Mesothelial cell of epicardium (in vitro differentiated cells): ENCODE measurements around the gene WDFY1. TPM values are rescaled to one million over a fixed set of nuclear protein-coding genes. Genes with fewer than 3 reads are reported as not detected.

Experiments
- DNase-seq, 2 experiments: peaks; one replicate each; pipeline ENCODE4 v3.0.0; 2021; ENCODE audit warnings: low spot score in 2 of 2; ENCODE audit not compliant: unreplicated experiment in 2 of 2
- H3K27ac Mint-ChIP-seq: 2 replicates; pipeline ENCODE4 v1.8.0; 2021; ENCODE audit warnings: mixed read lengths
- H3K27me3 Mint-ChIP-seq: 2 replicates; pipeline ENCODE4 v1.8.0; 2021; ENCODE audit warnings: low read depth, mixed read lengths
- H3K36me3 Mint-ChIP-seq: 2 replicates; pipeline ENCODE4 v1.8.0; 2021; ENCODE audit warnings: mixed read lengths
- H3K4me1 Mint-ChIP-seq: 2 replicates; pipeline ENCODE4 v1.8.0; 2021; ENCODE audit warnings: mixed read lengths
- H3K4me3 Mint-ChIP-seq: 2 replicates; pipeline ENCODE4 v1.8.0; 2021; ENCODE audit warnings: mild to moderate bottlenecking, moderate library complexity, mixed read lengths
- H3K9me3 Mint-ChIP-seq: 2 replicates; pipeline ENCODE4 v1.8.0; 2021; ENCODE audit warnings: mixed read lengths
- total RNA-seq: library from RNA; stranded (reverse); gene quantifications from 3 replicates; pipeline ENCODE4 v1.2.1, GENCODE V29; 2021
- TF ChIP-seq, protein P1 (sequence below): fragments of 200-600 bp; sonication (generic); IDR thresholded peaks from one replicate; pipeline ENCODE4 v1.5.0; 2021; ENCODE audit warnings: antibody characterized with exemption; ENCODE audit not compliant: unreplicated experiment

WDFY1 gene
- total RNA-seq, 1 donor from 2014 or later: 45.1 TPM

DNA sequence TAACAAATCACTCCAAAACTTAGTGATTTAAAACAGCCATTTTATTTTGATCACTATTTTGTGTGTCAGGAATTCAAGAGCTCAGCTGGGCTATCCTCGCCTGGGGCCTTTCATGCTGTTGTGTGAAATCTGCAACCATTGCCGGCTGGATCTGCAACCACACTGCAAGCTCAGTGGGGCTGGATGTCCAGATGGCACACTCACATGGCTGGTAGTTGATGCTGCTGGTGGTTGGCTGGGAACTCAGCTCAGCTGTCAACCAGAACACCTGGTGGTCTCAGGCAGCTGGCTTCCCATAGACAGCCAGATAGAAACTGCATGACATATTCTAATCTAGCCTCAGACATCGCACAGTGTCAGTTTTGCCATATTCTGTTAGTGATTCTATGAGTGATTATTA is 77.1 kb downstream of the WDFY1 start:
- Mint-ChIP-seq H3K9me3 (no peaks in the 10 kb centered on the region), H3K4me3 (no peak overlapping the region), H3K4me1 (no peaks in the 10 kb centered on the region), H3K27ac (no peak overlapping the region), H3K27me3 (no peaks in the 10 kb centered on the region), H3K36me3 (peaks cover 16% of the 10 kb centered on the region)
- DNase-seq: no peak
- TF ChIP-seq, protein P1, sequence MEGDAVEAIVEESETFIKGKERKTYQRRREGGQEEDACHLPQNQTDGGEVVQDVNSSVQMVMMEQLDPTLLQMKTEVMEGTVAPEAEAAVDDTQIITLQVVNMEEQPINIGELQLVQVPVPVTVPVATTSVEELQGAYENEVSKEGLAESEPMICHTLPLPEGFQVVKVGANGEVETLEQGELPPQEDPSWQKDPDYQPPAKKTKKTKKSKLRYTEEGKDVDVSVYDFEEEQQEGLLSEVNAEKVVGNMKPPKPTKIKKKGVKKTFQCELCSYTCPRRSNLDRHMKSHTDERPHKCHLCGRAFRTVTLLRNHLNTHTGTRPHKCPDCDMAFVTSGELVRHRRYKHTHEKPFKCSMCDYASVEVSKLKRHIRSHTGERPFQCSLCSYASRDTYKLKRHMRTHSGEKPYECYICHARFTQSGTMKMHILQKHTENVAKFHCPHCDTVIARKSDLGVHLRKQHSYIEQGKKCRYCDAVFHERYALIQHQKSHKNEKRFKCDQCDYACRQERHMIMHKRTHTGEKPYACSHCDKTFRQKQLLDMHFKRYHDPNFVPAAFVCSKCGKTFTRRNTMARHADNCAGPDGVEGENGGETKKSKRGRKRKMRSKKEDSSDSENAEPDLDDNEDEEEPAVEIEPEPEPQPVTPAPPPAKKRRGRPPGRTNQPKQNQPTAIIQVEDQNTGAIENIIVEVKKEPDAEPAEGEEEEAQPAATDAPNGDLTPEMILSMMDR: no peak

DNA sequence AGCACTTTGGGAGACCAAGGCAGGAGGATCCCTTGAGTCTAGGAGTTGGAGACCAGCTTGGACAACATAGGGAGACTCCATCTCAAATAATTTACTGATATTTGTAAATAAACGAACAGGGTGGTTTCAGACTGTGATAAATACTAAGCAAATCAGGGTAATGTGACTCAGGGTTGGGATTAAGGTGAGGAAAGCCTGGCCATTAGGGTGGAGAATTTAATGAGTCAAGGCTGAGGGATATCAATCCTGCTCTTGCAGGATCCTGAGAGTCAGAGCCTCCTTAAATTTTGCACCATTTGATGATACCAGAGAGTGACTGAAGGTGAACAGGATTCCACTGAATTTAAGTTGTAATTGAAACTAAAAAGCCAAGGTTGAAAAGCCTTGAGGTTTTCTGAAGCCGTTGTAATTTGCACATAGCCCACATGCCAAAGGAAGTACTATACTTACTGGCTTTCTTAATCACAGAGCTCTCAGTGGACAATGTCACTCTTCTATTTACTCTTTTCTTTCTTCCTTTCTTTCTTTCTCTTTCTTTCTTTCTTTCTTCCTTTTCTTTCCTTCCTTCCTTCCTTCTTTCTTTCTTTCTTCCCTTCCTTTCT is 79.1 kb downstream of the WDFY1 start:
- Mint-ChIP-seq H3K9me3 (no peaks in the 10 kb centered on the region), H3K27ac (no peak overlapping the region), H3K4me3 (no peak overlapping the region), H3K27me3 (no peaks in the 10 kb centered on the region), H3K4me1 (no peaks in the 10 kb centered on the region), H3K36me3 (peaks cover 9% of the 10 kb centered on the region)
- TF ChIP-seq, protein P1: no peak
- no peak for DNase-seq

DNA sequence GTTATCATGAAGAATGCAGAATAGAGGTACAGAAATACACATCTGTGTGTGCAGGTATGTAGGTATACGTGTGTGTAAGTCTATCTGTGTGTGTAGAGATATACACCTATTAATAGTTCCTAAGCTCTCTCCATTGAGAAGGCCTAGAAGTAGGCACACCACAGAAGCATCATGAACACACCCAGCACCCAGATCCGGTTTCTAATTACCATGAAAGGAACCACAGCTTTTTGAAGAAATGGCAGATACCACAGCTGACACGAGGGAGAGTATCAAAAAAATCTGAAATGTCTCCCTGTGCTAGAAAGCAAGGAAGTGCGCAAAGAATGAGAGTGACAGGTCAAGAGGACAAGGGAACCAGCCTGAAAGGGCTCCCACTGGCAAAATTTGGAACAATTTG is 80.0 kb downstream of the WDFY1 start:
- H3K4me1 Mint-ChIP-seq: no peaks in the 10 kb centered on the region
- H3K4me3 Mint-ChIP-seq: no peak overlapping the region
- no peak for DNase-seq
- TF ChIP-seq, protein P1: no peak
- no peaks in the 10 kb centered on the region for H3K27me3 Mint-ChIP-seq
- no peak overlapping the region for H3K27ac Mint-ChIP-seq
- peaks cover 3% of the 10 kb centered on the region for H3K36me3 Mint-ChIP-seq
- no peaks in the 10 kb centered on the region for H3K9me3 Mint-ChIP-seq

DNA sequence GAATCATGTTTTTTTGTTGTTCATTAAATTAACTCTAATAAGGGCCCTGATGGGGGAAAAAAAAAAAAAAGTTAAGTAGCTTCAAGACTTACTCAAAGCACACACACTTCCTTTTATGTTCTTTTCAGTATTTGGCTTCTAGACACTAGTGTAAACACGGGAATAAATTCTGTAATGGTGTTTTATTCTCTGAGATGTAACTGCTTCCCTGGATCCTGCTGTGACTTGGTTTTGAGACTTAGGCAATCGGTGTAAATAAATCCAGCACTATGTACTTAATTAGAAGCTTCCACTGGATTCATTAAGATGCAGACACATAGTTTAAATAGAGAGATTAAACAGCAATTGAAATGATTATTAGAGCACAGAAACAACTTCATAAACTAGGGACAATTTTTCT is 81.6 kb downstream of the WDFY1 start:
- DNase-seq: no peak
- TF ChIP-seq, protein P1: no peak
- Mint-ChIP-seq H3K9me3 (no peaks in the 10 kb centered on the region), H3K27me3 (no peaks in the 10 kb centered on the region), H3K36me3 (no peaks in the 10 kb centered on the region), H3K4me1 (no peaks in the 10 kb centered on the region), H3K27ac (no peak overlapping the region), H3K4me3 (no peak overlapping the region)

DNA sequence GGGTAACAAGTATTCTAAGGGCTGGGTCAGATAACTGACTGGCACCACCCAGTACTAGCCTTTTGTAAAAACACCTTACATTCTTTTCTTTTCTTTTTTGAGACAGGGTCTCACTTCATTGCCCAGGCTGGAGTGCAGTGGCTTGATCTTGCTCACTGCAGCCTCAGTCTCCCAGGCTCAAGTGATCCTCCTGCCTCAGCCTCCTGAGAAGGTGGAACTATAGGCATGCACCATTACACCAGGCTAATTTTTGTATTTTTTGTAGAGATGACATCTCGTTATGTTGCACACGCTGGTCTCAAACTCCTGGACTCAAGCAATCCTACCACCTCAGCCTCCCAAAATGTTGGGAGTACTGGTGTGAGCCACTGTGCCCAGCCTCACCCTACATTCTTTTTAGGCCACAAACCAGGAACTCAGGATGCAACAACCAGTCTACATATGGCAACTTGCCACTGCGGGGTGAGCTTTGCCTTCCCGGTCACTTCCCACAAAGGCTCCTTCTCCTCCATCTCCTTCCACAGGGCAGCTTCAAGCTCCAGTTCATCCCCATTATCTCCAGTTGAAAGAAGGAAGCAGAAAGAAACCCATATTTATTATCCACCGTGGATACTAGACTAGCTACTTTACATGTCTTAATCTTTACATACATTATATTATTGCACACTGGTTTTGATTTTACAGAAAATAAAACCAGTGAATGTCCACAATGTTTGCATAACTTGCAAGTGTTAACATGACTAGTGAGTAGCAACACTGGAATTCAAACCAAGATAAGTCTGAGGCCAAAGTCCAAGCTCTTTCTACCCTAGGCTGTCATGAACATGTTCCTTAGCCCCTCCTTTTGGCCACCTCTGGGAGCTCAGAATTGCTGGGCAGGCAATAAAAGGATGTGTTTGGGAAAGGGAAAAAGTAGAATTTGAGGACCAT is 84.1 kb downstream of the WDFY1 start:
- TF ChIP-seq, protein P1: no peak
- Mint-ChIP-seq H3K27me3 (no peaks in the 10 kb centered on the region), H3K4me3 (no peak overlapping the region), H3K36me3 (no peaks in the 10 kb centered on the region), H3K9me3 (no peaks in the 10 kb centered on the region), H3K4me1 (peaks cover 5% of the 10 kb centered on the region), H3K27ac (no peak overlapping the region)
- no peak for DNase-seq
